Stimulated activated naive B cell treated with anti-CD40 and anti-IgM and Interleukin-4, amounts not matched to agents 10 μg/mL and 1 μg/mL and 100 μg/mL, for 72 hours (primary cell): Measurements from ENCODE around the gene RBM8A.
A peak's percentile ranks its signal among the peaks of the same experiment; 100 is the strongest.

Source experiments
- ATAC-seq, 2 donors: fragments of 150-1000 bp; cut with Tn5 transposase; replicated peaks; 2 replicates each; pipeline ENCODE4 v1.10.0; 2021; ENCODE audit warnings: moderate library complexity in 1 of 2
- DNase-seq: peaks from one replicate; pipeline ENCODE4 v3.0.0; 2021
- H3K27ac Mint-ChIP-seq: one replicate; pipeline ENCODE4 v1.8.0; 2022; ENCODE audit warnings: mild to moderate bottlenecking, mixed read lengths
- H3K27me3 Mint-ChIP-seq, 2 donors: one replicate each; pipeline ENCODE4 v1.8.0; 2022; ENCODE audit warnings: mixed read lengths in 2 of 2
- H3K36me3 Mint-ChIP-seq, 2 donors: one replicate each; pipeline ENCODE4 v1.8.0; 2022; ENCODE audit warnings: mixed read lengths in 2 of 2, mild to moderate bottlenecking in 1 of 2
- H3K4me1 Mint-ChIP-seq, 2 donors: one replicate each; pipeline ENCODE4 v1.8.0; 2022; ENCODE audit warnings: mixed read lengths in 2 of 2, mild to moderate bottlenecking in 1 of 2
- H3K4me3 Mint-ChIP-seq, 2 donors: one replicate each; pipeline ENCODE4 v1.8.0; 2022; ENCODE audit warnings: mild to moderate bottlenecking in 2 of 2, mixed read lengths in 2 of 2, moderate library complexity in 1 of 2
- H3K9me3 Mint-ChIP-seq, 2 donors: one replicate each; pipeline ENCODE4 v1.8.0; 2022; ENCODE audit warnings: mixed read lengths in 2 of 2, mild to moderate bottlenecking in 1 of 2

The RBM8A gene

GRCh38 chr1:145960468-145961108, 33.3 kb upstream of the RBM8A start:
- Mint-ChIP-seq H3K36me3 (no peaks in the 10 kb centered on the region), H3K9me3 (no peaks in the 10 kb centered on the region), H3K27me3 (no peaks in the 10 kb centered on the region), H3K27ac (peak overlapping the region; percentile 92), H3K4me3 (peak overlapping the region; percentile 96), H3K4me1 (peaks cover 47 to 84% of the 10 kb centered on the region in 2 donors)
- ATAC-seq, result no peak
- no peak for DNase-seq

GRCh38 chr1:145959957-145960467, 32.7 kb upstream of the RBM8A start:
- Mint-ChIP-seq H3K4me3 (peak overlapping the region; percentile 96), H3K27me3 (no peaks in the 10 kb centered on the region), H3K27ac (no peak overlapping the region), H3K36me3 (no peaks in the 10 kb centered on the region), H3K4me1 (peaks cover 50 to 85% of the 10 kb centered on the region in 2 donors), H3K9me3 (no peaks in the 10 kb centered on the region)
- ATAC-seq (no peak), DNase-seq (no peak)

- peaks cover 0 to 2% of the 10 kb centered on the region in 2 donors for H3K36me3 Mint-ChIP-seq
- peak overlapping the region in 1 of 2 donors; percentile 33 for H3K4me3 Mint-ChIP-seq
- H3K4me1 Mint-ChIP-seq, result peaks cover 53 to 90% of the 10 kb centered on the region in 2 donors
- no peaks in the 10 kb centered on the region for H3K9me3 Mint-ChIP-seq
- H3K27ac Mint-ChIP-seq, result peak overlapping the region; percentile 7
- no peaks in the 10 kb centered on the region for H3K27me3 Mint-ChIP-seq
- ATAC-seq (no peak), DNase-seq (no peak)
Observed at GRCh38 chr1:145959333-145959732, 32.0 kb upstream of the RBM8A start.

- H3K4me1 Mint-ChIP-seq, result peaks cover 50 to 90% of the 10 kb centered on the region in 2 donors
- H3K27ac Mint-ChIP-seq, result no peak overlapping the region
- no peak for DNase-seq
- H3K36me3 Mint-ChIP-seq, result peaks cover 2% of the 10 kb centered on the region in 2 donors
- ATAC-seq, result no peak
- no peaks in the 10 kb centered on the region for H3K27me3 Mint-ChIP-seq
- no peaks in the 10 kb centered on the region for H3K9me3 Mint-ChIP-seq
- H3K4me3 Mint-ChIP-seq, result no peak overlapping the region
Observed at GRCh38 chr1:145958734-145959133, 31.4 kb upstream of the RBM8A start.

- ATAC-seq, result peak; percentile 92 to 93
- peak within 1 kb of the TSS; percentile 94 for H3K27ac Mint-ChIP-seq
- no peaks in the 10 kb centered on the region for H3K9me3 Mint-ChIP-seq
- peak within 1 kb of the TSS; percentile 82 to 85 for H3K4me3 Mint-ChIP-seq
- peaks cover 41 to 83% of the 10 kb centered on the region in 2 donors for H3K4me1 Mint-ChIP-seq
- no peaks in the 10 kb centered on the region for H3K27me3 Mint-ChIP-seq
- peak; percentile 93 for DNase-seq
- peaks cover 2 to 5% of the 10 kb centered on the region in 2 donors for H3K36me3 Mint-ChIP-seq
Observed at GRCh38 chr1:145957443-145958319, 30.4 kb upstream of the RBM8A start, which contains the start of gene LIX1L. LIX1L (minus strand) TSS chr1:145958017; CDS start chr1:145957927, 90 bp downstream.

GRCh38 chr1:145956781-145957442, 29.6 kb upstream of the RBM8A start:
- Mint-ChIP-seq H3K4me3 (peak overlapping the region; percentile 82 to 85), H3K27me3 (no peaks in the 10 kb centered on the region), H3K27ac (peak overlapping the region; percentile 52), H3K36me3 (peaks cover 2 to 5% of the 10 kb centered on the region in 2 donors), H3K4me1 (peaks cover 38 to 77% of the 10 kb centered on the region in 2 donors), H3K9me3 (no peaks in the 10 kb centered on the region)
- ATAC-seq (no peak), DNase-seq (no peak)

- DNase-seq (no peak), ATAC-seq (no peak)
- H3K27me3 Mint-ChIP-seq, result no peaks in the 10 kb centered on the region
- peaks cover 7 to 10% of the 10 kb centered on the region in 2 donors for H3K36me3 Mint-ChIP-seq
- H3K4me3 Mint-ChIP-seq, result peak overlapping the region; percentile 82 to 85
- peaks cover 35 to 76% of the 10 kb centered on the region in 2 donors for H3K4me1 Mint-ChIP-seq
- no peaks in the 10 kb centered on the region for H3K9me3 Mint-ChIP-seq
- no peak overlapping the region for H3K27ac Mint-ChIP-seq
Observed at GRCh38 chr1:145956361-145956760, 29.1 kb upstream of the RBM8A start.

GRCh38 chr1:145955436-145955835, 28.2 kb upstream of the RBM8A start:
- Mint-ChIP-seq H3K4me3 (no peak overlapping the region), H3K27me3 (no peaks in the 10 kb centered on the region), H3K27ac (no peak overlapping the region), H3K36me3 (peaks cover 7 to 10% of the 10 kb centered on the region in 2 donors), H3K9me3 (no peaks in the 10 kb centered on the region), H3K4me1 (peaks cover 31 to 68% of the 10 kb centered on the region in 2 donors)
- DNase-seq, result no peak
- no peak for ATAC-seq

- Mint-ChIP-seq H3K27me3 (no peaks in the 10 kb centered on the region), H3K36me3 (peaks cover 13% of the 10 kb centered on the region in 2 donors), H3K4me3 (no peak overlapping the region), H3K9me3 (no peaks in the 10 kb centered on the region), H3K27ac (no peak overlapping the region), H3K4me1 (peaks cover 29 to 62% of the 10 kb centered on the region in 2 donors)
- DNase-seq, result no peak
- ATAC-seq, result no peak
Observed at GRCh38 chr1:145953861-145954260, 26.6 kb upstream of the RBM8A start.

GRCh38 chr1:145952903-145953302, 25.6 kb upstream of the RBM8A start:
- H3K27ac Mint-ChIP-seq, result no peak overlapping the region
- H3K27me3 Mint-ChIP-seq, result no peaks in the 10 kb centered on the region
- no peak overlapping the region for H3K4me3 Mint-ChIP-seq
- H3K4me1 Mint-ChIP-seq, result peaks cover 25 to 52% of the 10 kb centered on the region in 2 donors
- no peak for ATAC-seq
- no peaks in the 10 kb centered on the region for H3K9me3 Mint-ChIP-seq
- DNase-seq, result no peak
- peaks cover 13% of the 10 kb centered on the region in 2 donors for H3K36me3 Mint-ChIP-seq

GRCh38 chr1:145951526-145951925, 24.2 kb upstream of the RBM8A start:
- Mint-ChIP-seq H3K27ac (no peak overlapping the region), H3K27me3 (no peaks in the 10 kb centered on the region)

GRCh38 chr1:145949219-145949618, 21.9 kb upstream of the RBM8A start:
- Mint-ChIP-seq H3K36me3 (peaks cover 16 to 25% of the 10 kb centered on the region in 2 donors), H3K27ac (no peak overlapping the region), H3K4me3 (no peak overlapping the region), H3K27me3 (no peaks in the 10 kb centered on the region), H3K4me1 (peaks cover 8 to 23% of the 10 kb centered on the region in 2 donors), H3K9me3 (no peaks in the 10 kb centered on the region)
- DNase-seq (no peak), ATAC-seq (no peak)

More at GRCh38 chr1:145951526-145951925, 24.2 kb upstream of the RBM8A start:
- DNase-seq, result no peak
- H3K9me3 Mint-ChIP-seq, result no peaks in the 10 kb centered on the region
- H3K4me3 Mint-ChIP-seq, result no peak overlapping the region
- peaks cover 13 to 19% of the 10 kb centered on the region in 2 donors for H3K36me3 Mint-ChIP-seq
- ATAC-seq, result no peak
- H3K4me1 Mint-ChIP-seq, result peaks cover 19 to 44% of the 10 kb centered on the region in 2 donors

- no peak overlapping the region for H3K4me3 Mint-ChIP-seq
- H3K4me1 Mint-ChIP-seq, result peaks cover 9 to 14% of the 10 kb centered on the region in 2 donors
- peaks cover 23 to 27% of the 10 kb centered on the region in 2 donors for H3K36me3 Mint-ChIP-seq
- H3K27ac Mint-ChIP-seq, result no peak overlapping the region
- H3K27me3 Mint-ChIP-seq, result no peaks in the 10 kb centered on the region
- DNase-seq (no peak), ATAC-seq (no peak)
- no peaks in the 10 kb centered on the region for H3K9me3 Mint-ChIP-seq
Observed at GRCh38 chr1:145947551-145947950, 20.3 kb upstream of the RBM8A start.

GRCh38 chr1:145946477-145946986, 19.2 kb upstream of the RBM8A start:
- ATAC-seq, result no peak
- Mint-ChIP-seq H3K36me3 (peaks cover 29% of the 10 kb centered on the region in 2 donors), H3K4me1 (peaks cover 8 to 10% of the 10 kb centered on the region in 2 donors)

More at GRCh38 chr1:145946477-145946986, 19.2 kb upstream of the RBM8A start:
- Mint-ChIP-seq H3K4me3 (no peak overlapping the region), H3K27ac (no peak overlapping the region), H3K27me3 (no peaks in the 10 kb centered on the region), H3K9me3 (no peaks in the 10 kb centered on the region)
- no peak for DNase-seq
